ENCODE data around the gene PRX.

- TF ChIP-seq CTCF (IDR thresholded peaks at IDR 0.05) (no peak), POLR2A (IDR thresholded peaks at IDR 0.05) (peak; percentile 77)
Measured at GRCh38 chr19:40433391-40434216, 20.4 kb upstream of the PRX start.

Measured in transverse colon (tissue), 3 donors.